ENCODE results near the gene CHAF1B.

Gene CHAF1B

GRCh38 chr21:36454093-36454531 lies 68.9 kb downstream of the CHAF1B start:
- Histone ChIP-seq H3K9ac (ENCODE audit: low read length) (no peak overlapping the region), H3K36me3 (ENCODE audit: insufficient read depth, low read length) (no peaks in the 10 kb centered on the region), H3K9me3 (ENCODE audit: low read length) (no peaks in the 10 kb centered on the region), H3K27ac (ENCODE audit: low read depth, low read length) (no peak overlapping the region), H3K4me3 (ENCODE audit: low read depth in 1 of 2, low read length in 2 of 2) (no peak overlapping the region), H3K27me3 (ENCODE audit: control insufficient read depth in 1 of 2, insufficient read depth in 2 of 2, low read length in 2 of 2) (no peaks in the 10 kb centered on the region), H3K4me1 (ENCODE audit: insufficient read depth, low read length) (no peaks in the 10 kb centered on the region)

GRCh38 chr21:36454706-36455105 lies 69.5 kb downstream of the CHAF1B start:
- Histone ChIP-seq H3K9ac (ENCODE audit: low read length) (no peak overlapping the region), H3K9me3 (ENCODE audit: low read length) (no peaks in the 10 kb centered on the region), H3K4me3 (ENCODE audit: low read depth in 1 of 2, low read length in 2 of 2) (no peak overlapping the region), H3K27me3 (ENCODE audit: control insufficient read depth in 1 of 2, insufficient read depth in 2 of 2, low read length in 2 of 2) (no peaks in the 10 kb centered on the region), H3K36me3 (ENCODE audit: insufficient read depth, low read length) (no peaks in the 10 kb centered on the region), H3K27ac (ENCODE audit: low read depth, low read length) (no peak overlapping the region), H3K4me1 (ENCODE audit: insufficient read depth, low read length) (no peaks in the 10 kb centered on the region)

- H3K9me3 ChIP-seq (ENCODE audit: low read length) = no peaks in the 10 kb centered on the region
- no peaks in the 10 kb centered on the region for H3K36me3 ChIP-seq (ENCODE audit: insufficient read depth, low read length)
- H3K4me1 ChIP-seq (ENCODE audit: insufficient read depth, low read length) = no peaks in the 10 kb centered on the region
- H3K27ac ChIP-seq (ENCODE audit: low read depth, low read length) = no peak overlapping the region
- H3K27me3 ChIP-seq (ENCODE audit: control insufficient read depth in 1 of 2, insufficient read depth in 2 of 2, low read length in 2 of 2) = no peaks in the 10 kb centered on the region
- no peak overlapping the region for H3K4me3 ChIP-seq (ENCODE audit: low read depth in 1 of 2, low read length in 2 of 2)
- no peak overlapping the region for H3K9ac ChIP-seq (ENCODE audit: low read length)
Measured at GRCh38 chr21:36456729-36457414, 71.7 kb downstream of the CHAF1B start.

DNA sequence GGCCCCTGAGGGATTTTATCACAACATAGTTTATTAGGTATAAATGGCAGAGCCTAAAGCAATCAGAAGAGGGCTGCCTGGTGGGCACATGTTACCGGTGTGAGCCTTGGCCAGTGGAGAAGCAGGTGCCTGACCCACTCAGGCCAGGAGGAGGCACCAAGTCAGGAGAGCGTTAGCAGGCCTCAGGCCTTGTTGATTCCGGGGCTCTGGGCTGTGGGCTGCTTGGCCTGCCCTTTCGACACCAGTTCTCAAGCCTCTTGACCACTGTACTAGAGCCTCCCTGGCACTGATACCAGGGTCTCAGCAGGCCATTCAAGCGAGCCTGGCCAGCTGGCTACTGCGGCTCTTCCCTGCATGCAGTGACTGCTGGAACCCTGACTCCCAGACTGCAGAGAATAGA lies 73.9 kb downstream of the CHAF1B start:
- Histone ChIP-seq H3K27me3 (ENCODE audit: control insufficient read depth in 1 of 2, insufficient read depth in 2 of 2, low read length in 2 of 2) (no peaks in the 10 kb centered on the region), H3K4me1 (ENCODE audit: insufficient read depth, low read length) (no peaks in the 10 kb centered on the region), H3K36me3 (ENCODE audit: insufficient read depth, low read length) (no peaks in the 10 kb centered on the region), H3K27ac (ENCODE audit: low read depth, low read length) (no peak overlapping the region), H3K4me3 (ENCODE audit: low read depth in 1 of 2, low read length in 2 of 2) (no peak overlapping the region), H3K9me3 (ENCODE audit: low read length) (no peaks in the 10 kb centered on the region), H3K9ac (ENCODE audit: low read length) (no peak overlapping the region)

DNA sequence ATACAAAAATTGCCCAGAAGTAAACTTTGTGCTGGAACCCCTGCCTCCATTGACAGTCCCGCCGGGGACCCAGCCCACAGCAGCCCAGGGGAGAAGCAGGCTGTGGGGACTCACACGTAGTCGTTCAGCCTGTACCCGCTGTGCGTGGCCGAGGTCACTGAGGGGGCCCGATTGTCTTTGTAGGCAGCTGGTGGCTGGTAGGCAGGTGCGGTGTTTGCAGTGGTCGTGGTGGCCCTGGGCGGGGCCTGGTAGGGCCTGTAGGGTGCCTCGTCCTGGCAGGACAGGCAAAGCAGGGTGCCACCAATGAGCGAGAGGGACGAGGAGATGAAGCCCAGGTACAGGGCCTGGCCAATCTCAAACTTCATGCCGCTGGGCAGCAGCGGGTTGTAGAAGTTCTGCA lies 75.7 kb downstream of the CHAF1B start:
- H3K4me3 ChIP-seq (ENCODE audit: low read depth in 1 of 2, low read length in 2 of 2) = no peak overlapping the region
- H3K9me3 ChIP-seq (ENCODE audit: low read length) = no peaks in the 10 kb centered on the region
- no peak overlapping the region for H3K9ac ChIP-seq (ENCODE audit: low read length)
- no peaks in the 10 kb centered on the region for H3K27me3 ChIP-seq (ENCODE audit: control insufficient read depth in 1 of 2, insufficient read depth in 2 of 2, low read length in 2 of 2)
- no peak overlapping the region for H3K27ac ChIP-seq (ENCODE audit: low read depth, low read length)
- H3K36me3 ChIP-seq (ENCODE audit: insufficient read depth, low read length) = no peaks in the 10 kb centered on the region
- no peaks in the 10 kb centered on the region for H3K4me1 ChIP-seq (ENCODE audit: insufficient read depth, low read length)

- no peaks in the 10 kb centered on the region for H3K9me3 ChIP-seq (ENCODE audit: low read length)
- no peak overlapping the region for H3K9ac ChIP-seq (ENCODE audit: low read length)
- no peaks in the 10 kb centered on the region for H3K4me1 ChIP-seq (ENCODE audit: insufficient read depth, low read length)
- H3K27ac ChIP-seq (ENCODE audit: low read depth, low read length) = no peak overlapping the region
- H3K27me3 ChIP-seq (ENCODE audit: control insufficient read depth in 1 of 2, insufficient read depth in 2 of 2, low read length in 2 of 2) = no peaks in the 10 kb centered on the region
- H3K36me3 ChIP-seq (ENCODE audit: insufficient read depth, low read length) = no peaks in the 10 kb centered on the region
- no peak overlapping the region for H3K4me3 ChIP-seq (ENCODE audit: low read depth in 1 of 2, low read length in 2 of 2)
Measured at GRCh38 chr21:36461277-36461917, 76.2 kb downstream of the CHAF1B start.

GRCh38 chr21:36461918-36462486 lies 76.8 kb downstream of the CHAF1B start:
- no peaks in the 10 kb centered on the region for H3K27me3 ChIP-seq (ENCODE audit: control insufficient read depth in 1 of 2, insufficient read depth in 2 of 2, low read length in 2 of 2)
- no peaks in the 10 kb centered on the region for H3K4me1 ChIP-seq (ENCODE audit: insufficient read depth, low read length)
- H3K9me3 ChIP-seq (ENCODE audit: low read length) = no peaks in the 10 kb centered on the region
- no peak overlapping the region for H3K27ac ChIP-seq (ENCODE audit: low read depth, low read length)
- H3K9ac ChIP-seq (ENCODE audit: low read length) = no peak overlapping the region
- no peak overlapping the region for H3K4me3 ChIP-seq (ENCODE audit: low read depth in 1 of 2, low read length in 2 of 2)
- H3K36me3 ChIP-seq (ENCODE audit: insufficient read depth, low read length) = no peaks in the 10 kb centered on the region

- Histone ChIP-seq H3K9ac (ENCODE audit: low read length) (no peak overlapping the region), H3K36me3 (ENCODE audit: insufficient read depth, low read length) (no peaks in the 10 kb centered on the region), H3K27me3 (ENCODE audit: control insufficient read depth in 1 of 2, insufficient read depth in 2 of 2, low read length in 2 of 2) (no peaks in the 10 kb centered on the region), H3K4me1 (ENCODE audit: insufficient read depth, low read length) (no peaks in the 10 kb centered on the region), H3K9me3 (ENCODE audit: low read length) (no peaks in the 10 kb centered on the region), H3K27ac (ENCODE audit: low read depth, low read length) (no peak overlapping the region), H3K4me3 (ENCODE audit: low read depth in 1 of 2, low read length in 2 of 2) (no peak overlapping the region)
Measured at GRCh38 chr21:36463204-36463603, 78.0 kb downstream of the CHAF1B start.

- no peaks in the 10 kb centered on the region for H3K4me1 ChIP-seq (ENCODE audit: insufficient read depth, low read length)
- H3K9me3 ChIP-seq (ENCODE audit: low read length) = no peaks in the 10 kb centered on the region
- no peaks in the 10 kb centered on the region for H3K36me3 ChIP-seq (ENCODE audit: insufficient read depth, low read length)
- no peak overlapping the region for H3K27ac ChIP-seq (ENCODE audit: low read depth, low read length)
- no peaks in the 10 kb centered on the region for H3K27me3 ChIP-seq (ENCODE audit: control insufficient read depth in 1 of 2, insufficient read depth in 2 of 2, low read length in 2 of 2)
- no peak overlapping the region for H3K9ac ChIP-seq (ENCODE audit: low read length)
- no peak overlapping the region for H3K4me3 ChIP-seq (ENCODE audit: low read depth in 1 of 2, low read length in 2 of 2)
Measured at GRCh38 chr21:36463991-36464390, 78.8 kb downstream of the CHAF1B start.

DNA sequence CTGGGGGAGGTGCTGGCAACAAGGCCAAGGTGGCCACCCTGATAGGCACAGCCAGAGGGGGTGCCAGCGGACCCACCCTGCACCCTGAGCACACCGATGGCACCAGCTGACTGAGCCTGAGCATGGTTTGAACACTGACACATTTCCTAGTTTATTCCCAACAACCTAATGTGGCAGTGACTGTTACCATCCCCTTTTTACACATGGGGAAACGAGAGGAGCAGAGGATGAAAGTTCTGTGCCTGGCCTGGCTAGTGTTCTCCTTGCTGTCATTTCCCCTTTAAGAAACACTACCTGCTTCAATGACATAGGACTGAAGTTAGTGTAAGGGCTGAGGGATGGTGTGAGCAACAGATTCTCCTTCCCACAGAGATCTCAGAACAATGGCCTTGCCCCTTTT lies 79.4 kb downstream of the CHAF1B start:
- H3K27me3 ChIP-seq (ENCODE audit: control insufficient read depth in 1 of 2, insufficient read depth in 2 of 2, low read length in 2 of 2) = no peaks in the 10 kb centered on the region
- H3K9ac ChIP-seq (ENCODE audit: low read length) = no peak overlapping the region
- no peaks in the 10 kb centered on the region for H3K36me3 ChIP-seq (ENCODE audit: insufficient read depth, low read length)

GRCh38 chr21:36465478-36465877 lies 80.3 kb downstream of the CHAF1B start:
- Histone ChIP-seq H3K9me3 (ENCODE audit: low read length) (no peaks in the 10 kb centered on the region), H3K27ac (ENCODE audit: low read depth, low read length) (no peak overlapping the region), H3K9ac (ENCODE audit: low read length) (no peak overlapping the region), H3K36me3 (ENCODE audit: insufficient read depth, low read length) (no peaks in the 10 kb centered on the region), H3K4me3 (ENCODE audit: low read depth in 1 of 2, low read length in 2 of 2) (no peak overlapping the region), H3K27me3 (ENCODE audit: control insufficient read depth in 1 of 2, insufficient read depth in 2 of 2, low read length in 2 of 2) (no peaks in the 10 kb centered on the region), H3K4me1 (ENCODE audit: insufficient read depth, low read length) (no peaks in the 10 kb centered on the region)

More for the DNA sequence above, 79.4 kb downstream of the CHAF1B start:
- Histone ChIP-seq H3K9me3 (ENCODE audit: low read length) (no peaks in the 10 kb centered on the region), H3K4me1 (ENCODE audit: insufficient read depth, low read length) (no peaks in the 10 kb centered on the region), H3K4me3 (ENCODE audit: low read depth in 1 of 2, low read length in 2 of 2) (no peak overlapping the region), H3K27ac (ENCODE audit: low read depth, low read length) (no peak overlapping the region)
